Cardiac muscle cell (in vitro differentiated cells and primary cell): ENCODE data around the gene RAB3C. TPM values are rescaled to one million over a fixed set of nuclear protein-coding genes. Genes with fewer than 3 reads are reported as not detected.

Experiments used
- DNase-seq, 2 donors: peaks; one replicate each; pipeline versions ENCODE4 v3.0.0 to v3.0.0-alpha.2; 2010 to 2017; ENCODE audit warnings: low read depth in 1 of 2, low spot score in 1 of 2
- H3K27ac ChIP-seq: fragments of 200-600 bp; sonication (generic); 2 replicates; pipeline ENCODE4 v1.5.1; 2016
- H3K27me3 ChIP-seq: fragments of 200-600 bp; sonication (generic); 2 replicates; pipeline ENCODE4 v1.6.0; 2016; ENCODE audit warnings: control low read depth
- H3K36me3 ChIP-seq: fragments of 200-600 bp; sonication (generic); 2 replicates; pipeline ENCODE4 v1.5.1; 2016; ENCODE audit warnings: control low read depth
- H3K4me1 ChIP-seq: fragments of 200-600 bp; sonication (generic); 2 replicates; pipeline ENCODE4 v1.8.1; 2017; ENCODE audit warnings: low read depth, mild to moderate bottlenecking, mixed run types
- H3K4me3 ChIP-seq: fragments of 200-600 bp; sonication (generic); 2 replicates; pipeline ENCODE4 v1.5.1; 2016; ENCODE audit warnings: mild to moderate bottlenecking
- H3K9me3 ChIP-seq: fragments of 200-600 bp; sonication (generic); 2 replicates; pipeline ENCODE4 v1.5.1; 2017; ENCODE audit warnings: low read depth, mild to moderate bottlenecking, control low read depth
- CTCF ChIP-seq: IDR thresholded peaks from 2 replicates; pipeline ENCODE4 v1.5.1; 2012; ENCODE audit warnings: low read depth, mild to moderate bottlenecking, low read length
- polyA plus RNA-seq: library from polyadenylated mRNA; unstranded; fragments of >200 nt; fragmentation: Nextera tagmentation; extraction: Ambion mirVana; gene quantifications from 2 replicates; pipeline ENCODE4 v1.2.1, GENCODE V29; 2016
- total RNA-seq: library from RNA; depleted of rRNA; stranded (reverse); fragments of >200 nt; gene quantifications from 2 replicates; pipeline ENCODE4 v1.2.3, GENCODE V29; 2016

Gene RAB3C
- total and polyA plus RNA-seq, 2 experiments from 2014 or later, result 0.69 to 1.1 TPM

GRCh38 chr5:58854441-58854840 is 271.6 kb downstream of the RAB3C start:
- DNase-seq, result peak in 1 of 2 donors; percentile 4
- Histone ChIP-seq H3K4me3 (no peak overlapping the region), H3K27ac (no peak overlapping the region), H3K36me3 (no peaks in the 10 kb centered on the region), H3K9me3 (no peaks in the 10 kb centered on the region), H3K4me1 (no peaks in the 10 kb centered on the region), H3K27me3 (no peaks in the 10 kb centered on the region)
- no peak for TF ChIP-seq CTCF

GRCh38 chr5:58855851-58856739 is 273.2 kb downstream of the RAB3C start:
- Histone ChIP-seq H3K36me3 (no peaks in the 10 kb centered on the region), H3K4me1 (no peaks in the 10 kb centered on the region), H3K4me3 (no peak overlapping the region), H3K27me3 (no peaks in the 10 kb centered on the region), H3K27ac (no peak overlapping the region), H3K9me3 (no peaks in the 10 kb centered on the region)
- TF ChIP-seq CTCF, result no peak
- peak in 1 of 2 donors; percentile 21 for DNase-seq

GRCh38 chr5:58857609-58858008 is 274.7 kb downstream of the RAB3C start:
- no peak for DNase-seq
- Histone ChIP-seq H3K27ac (no peak overlapping the region), H3K27me3 (no peaks in the 10 kb centered on the region), H3K4me3 (no peak overlapping the region), H3K4me1 (no peaks in the 10 kb centered on the region), H3K36me3 (no peaks in the 10 kb centered on the region), H3K9me3 (no peaks in the 10 kb centered on the region)
- TF ChIP-seq CTCF, result no peak

GRCh38 chr5:58860680-58861079 is 277.8 kb downstream of the RAB3C start:
- no peak overlapping the region for H3K27ac ChIP-seq
- no peaks in the 10 kb centered on the region for H3K27me3 ChIP-seq
- DNase-seq, result peak in 1 of 2 donors; percentile 41
- no peaks in the 10 kb centered on the region for H3K9me3 ChIP-seq
- peaks cover 3% of the 10 kb centered on the region for H3K4me1 ChIP-seq
- no peaks in the 10 kb centered on the region for H3K36me3 ChIP-seq
- no peak for TF ChIP-seq CTCF
- no peak overlapping the region for H3K4me3 ChIP-seq

GRCh38 chr5:58868931-58869330 is 286.1 kb downstream of the RAB3C start:
- Histone ChIP-seq H3K36me3 (no peaks in the 10 kb centered on the region), H3K27ac (no peak overlapping the region), H3K9me3 (no peaks in the 10 kb centered on the region), H3K27me3 (no peaks in the 10 kb centered on the region), H3K4me1 (no peaks in the 10 kb centered on the region), H3K4me3 (no peak overlapping the region)
- no peak for TF ChIP-seq CTCF
- DNase-seq, result no peak
